ENCODE data around the gene OSBPL9.
A peak's percentile ranks its signal among the peaks of the same experiment; 100 is the strongest.
"Not testable (repeated sequence)": the region's sequence is repeated elsewhere in the genome, so short reads cannot be mapped to it uniquely, and the experiment has no call there.

The OSBPL9 gene

GRCh38 chr1:51616903-51617708 is at the start of gene OSBPL9:
Gene OSBPL9, plus strand, starts transcription at chr1:51617092. Its CDS starts 19 bp downstream, at chr1:51617111.
- DNase-seq = peak; percentile 83

GRCh38 chr1:51567653-51568052 is 49.2 kb upstream of the OSBPL9 start:
- DNase-seq = no peak

GRCh38 chr1:51568231-51568935 is 48.5 kb upstream of the OSBPL9 start:
- no peak for DNase-seq

GRCh38 chr1:51569284-51570062 is 47.4 kb upstream of the OSBPL9 start:
- peak; percentile 34 for DNase-seq

- DNase-seq = no peak
These were observed 46.7 kb upstream of the OSBPL9 start for GRCh38 chr1:51570063-51570710.

- DNase-seq = no peak
These were observed 44.5 kb upstream of the OSBPL9 start for GRCh38 chr1:51572365-51572764.

GRCh38 chr1:51574796-51575195 is 42.1 kb upstream of the OSBPL9 start:
- DNase-seq = no peak

GRCh38 chr1:51575406-51576084 is 41.3 kb upstream of the OSBPL9 start:
- no peak for DNase-seq

GRCh38 chr1:51576085-51576444 is 40.8 kb upstream of the OSBPL9 start:
- no peak for DNase-seq

GRCh38 chr1:51576923-51577322 is 40.0 kb upstream of the OSBPL9 start:
- no peak for DNase-seq

GRCh38 chr1:51578383-51579109 is 38.3 kb upstream of the OSBPL9 start:
- DNase-seq = no peak

- DNase-seq = no peak
These were observed 35.7 kb upstream of the OSBPL9 start for GRCh38 chr1:51581238-51581637.

- no peak for DNase-seq
These were observed 33.4 kb upstream of the OSBPL9 start for GRCh38 chr1:51583532-51583931.

GRCh38 chr1:51584021-51584420 is 32.9 kb upstream of the OSBPL9 start:
- DNase-seq = no peak

GRCh38 chr1:51592711-51593110 is 24.2 kb upstream of the OSBPL9 start:
- no peak for DNase-seq

GRCh38 chr1:51594716-51595115 is 22.2 kb upstream of the OSBPL9 start:
- DNase-seq = no peak

GRCh38 chr1:51600529-51600928 is 16.4 kb upstream of the OSBPL9 start:
- DNase-seq = no peak

GRCh38 chr1:51600965-51601364 is 15.9 kb upstream of the OSBPL9 start:
- DNase-seq = no peak

- DNase-seq = no peak
These were observed 10.8 kb upstream of the OSBPL9 start for GRCh38 chr1:51605961-51606723.

- DNase-seq = no peak
These were observed 9.2 kb upstream of the OSBPL9 start for GRCh38 chr1:51607681-51608095.

- DNase-seq = not testable (repeated sequence)
These were observed 6.8 kb upstream of the OSBPL9 start for GRCh38 chr1:51610104-51610503.

Data from activated CD8-positive, alpha-beta memory T cell treated with anti-CD3 and anti-CD28 coated beads, Interleukin-2, amount 50 U/mL, for 4 hours (primary cell).